Measurements from ENCODE around the gene TEX35.

Gene TEX35

GRCh38 chr1:178503849-178504248 lies 9.1 kb upstream of the TEX35 start:
- no peak for TF ChIP-seq CTCF (IDR thresholded peaks at IDR 0.05; ENCODE audit: control insufficient read depth, extremely low read depth, insufficient read depth)
- DNase-seq (ENCODE audit: low read depth): no peak
- no peak overlapping the region for H3K4me3 ChIP-seq (ENCODE audit: low read depth, low read length)

DNA sequence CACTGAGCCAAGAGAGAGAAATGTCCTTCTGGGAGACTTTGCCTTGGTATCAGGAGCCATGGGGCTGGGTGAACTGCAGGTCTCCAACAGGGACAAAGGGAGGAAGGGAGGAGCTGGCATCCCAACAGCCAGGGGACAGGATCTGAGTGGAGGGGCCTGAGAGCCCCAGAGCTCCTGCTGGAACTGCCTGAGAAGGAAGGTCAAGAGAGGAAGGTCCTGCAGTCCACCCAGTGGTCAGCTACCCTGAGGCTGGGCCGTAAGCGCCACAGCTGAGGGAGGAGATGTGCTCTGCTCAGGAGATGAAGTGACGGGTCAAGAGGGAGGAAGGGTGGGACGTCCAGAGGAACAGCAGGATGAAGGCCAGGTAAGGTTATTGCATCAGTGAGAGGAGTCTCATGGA lies 8.6 kb upstream of the TEX35 start:
- DNase-seq (ENCODE audit: low read depth): no peak
- no peak overlapping the region for H3K4me3 ChIP-seq (ENCODE audit: low read depth, low read length)
- no peak for TF ChIP-seq CTCF (IDR thresholded peaks at IDR 0.05; ENCODE audit: control insufficient read depth, extremely low read depth, insufficient read depth)

DNA sequence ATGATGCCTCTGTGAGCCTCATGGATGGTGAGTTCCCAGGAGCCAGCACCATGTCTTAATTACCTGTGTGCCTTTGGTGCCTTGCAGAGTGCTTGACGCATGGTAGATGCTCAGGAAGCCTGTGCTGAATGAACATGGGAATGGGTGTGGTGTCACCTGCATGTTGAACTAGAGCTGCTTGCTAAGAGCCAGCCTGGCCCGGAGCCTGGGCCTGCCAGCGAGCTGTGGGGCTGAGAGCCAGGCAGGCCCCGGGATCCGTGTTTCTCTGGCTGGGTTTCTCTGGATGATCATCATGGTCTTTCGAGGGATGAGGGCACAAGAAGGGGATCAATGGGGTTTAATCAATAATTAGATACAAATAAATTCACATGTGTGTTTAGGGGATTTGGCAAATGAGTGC lies 6.7 kb upstream of the TEX35 start:
- TF ChIP-seq CTCF (IDR thresholded peaks at IDR 0.05; ENCODE audit: control insufficient read depth, extremely low read depth, insufficient read depth): no peak
- no peak overlapping the region for H3K4me3 ChIP-seq (ENCODE audit: low read depth, low read length)
- DNase-seq (ENCODE audit: low read depth): no peak

GRCh38 chr1:178506669-178507068 lies 6.2 kb upstream of the TEX35 start:
- TF ChIP-seq CTCF (IDR thresholded peaks at IDR 0.05; ENCODE audit: control insufficient read depth, extremely low read depth, insufficient read depth): no peak
- no peak for DNase-seq (ENCODE audit: low read depth)
- no peak overlapping the region for H3K4me3 ChIP-seq (ENCODE audit: low read depth, low read length)

- no peak for DNase-seq (ENCODE audit: low read depth)
- no peak overlapping the region for H3K4me3 ChIP-seq (ENCODE audit: low read depth, low read length)
- no peak for TF ChIP-seq CTCF (IDR thresholded peaks at IDR 0.05; ENCODE audit: control insufficient read depth, extremely low read depth, insufficient read depth)
Measured at GRCh38 chr1:178509414-178510007, 3.4 kb upstream of the TEX35 start.

GRCh38 chr1:178510155-178510554 lies 2.8 kb upstream of the TEX35 start:
- DNase-seq (ENCODE audit: low read depth): no peak
- TF ChIP-seq CTCF (IDR thresholded peaks at IDR 0.05; ENCODE audit: control insufficient read depth, extremely low read depth, insufficient read depth): no peak
- no peak overlapping the region for H3K4me3 ChIP-seq (ENCODE audit: low read depth, low read length)

- no peak for DNase-seq (ENCODE audit: low read depth)
- no peak overlapping the region for H3K4me3 ChIP-seq (ENCODE audit: low read depth, low read length)
- TF ChIP-seq CTCF (IDR thresholded peaks at IDR 0.05; ENCODE audit: control insufficient read depth, extremely low read depth, insufficient read depth): no peak
Measured at GRCh38 chr1:178513278-178513983, 522 bp downstream of the TEX35 start.

Data from LNCaP clone FGC (cell line).